NCI-H82 treated with DMSO at 0.1 percent for 48 hours (cell line): ENCODE data around the gene OR5A1.

Experiments
- DNase-seq: peaks from one replicate; lab custom pipeline; 2025; ENCODE audit not compliant: unreplicated experiment; lab: John Stamatoyannopoulos, UW

OR5A1 gene

GRCh38 chr11:59475176-59475575 is 38.9 kb downstream of the OR5A1 start:
- DNase-seq: no peak

GRCh38 chr11:59479906-59480305 is 43.6 kb downstream of the OR5A1 start:
- DNase-seq: no peak

GRCh38 chr11:59480359-59480758 is 44.1 kb downstream of the OR5A1 start:
- DNase-seq: no peak
